ENCODE measurements around the gene EEFSEC. TPM values are rescaled to one million over a fixed set of nuclear protein-coding genes. Genes with fewer than 3 reads are reported as not detected.

Gene EEFSEC
- total RNA-seq, 1 experiment from 2014 or later = 3.8 TPM

DNA sequence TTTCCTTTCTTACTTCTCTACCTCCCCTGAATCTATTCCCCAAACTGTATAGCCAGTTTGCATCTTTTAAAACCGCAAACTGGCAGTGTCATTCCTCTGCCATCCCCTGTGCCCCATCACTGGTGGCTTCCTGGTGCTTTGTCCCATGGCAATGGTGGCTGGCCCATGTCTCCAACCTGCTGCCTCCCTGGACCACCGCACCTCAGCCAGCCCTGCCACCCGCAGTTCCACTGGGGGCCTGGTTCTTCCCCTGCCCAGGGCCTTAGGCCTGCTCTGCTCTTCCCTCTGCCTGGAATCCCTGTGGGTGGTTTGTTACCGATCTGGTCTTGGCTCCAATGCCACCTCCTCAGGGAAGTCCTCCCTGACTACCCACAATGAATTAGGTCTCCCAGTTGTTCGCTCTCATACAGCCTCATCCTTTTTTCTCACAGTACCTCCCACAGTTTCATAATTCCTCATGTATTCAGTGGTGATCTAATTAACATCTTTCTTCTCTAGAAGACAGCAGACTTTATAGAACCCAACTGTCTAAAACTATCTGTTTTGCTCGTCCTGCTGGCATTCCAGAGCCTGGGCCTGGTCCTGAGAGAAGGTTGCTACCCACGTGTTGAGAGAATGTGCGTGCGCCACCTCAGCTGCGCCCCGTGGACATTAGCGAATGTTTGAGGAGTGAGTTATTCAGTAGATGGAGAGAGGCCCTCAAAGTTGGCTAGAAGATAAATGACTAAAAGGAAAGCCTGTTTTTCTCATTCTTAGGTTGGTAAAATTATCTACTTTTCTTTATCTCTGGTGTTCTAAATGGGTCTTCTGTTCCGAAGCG, 183.3 kb downstream of the EEFSEC start:
- in situ Hi-C loops (cut with HindIII; ENCODE audit: low pct_unique_long_range_greater_than_20kb, low sequenced_read_pairs) = no loop called here

DNA sequence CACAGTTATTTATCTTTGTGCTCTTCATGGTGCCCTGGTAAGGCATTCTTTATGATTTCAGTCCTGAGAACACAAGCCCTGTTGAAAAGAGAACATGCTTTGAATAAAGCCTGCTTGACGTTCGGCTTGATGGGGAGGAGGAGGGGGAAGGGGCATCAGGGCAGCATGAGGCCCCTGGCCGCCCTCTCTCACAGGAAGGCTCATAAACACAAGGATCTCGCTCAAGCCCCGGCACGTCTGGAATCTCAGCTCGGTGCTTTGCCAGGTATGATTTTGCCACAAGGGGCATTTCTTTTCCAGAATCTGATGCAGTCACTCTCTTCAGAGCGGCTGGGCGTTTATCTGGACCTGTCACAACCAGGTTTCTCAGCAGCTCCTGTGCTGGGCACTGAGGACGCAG, 184.0 kb downstream of the EEFSEC start:
- no peak for DNase-seq (ENCODE audit: low read depth, low spot score)
- in situ Hi-C loops (cut with HindIII; ENCODE audit: low pct_unique_long_range_greater_than_20kb, low sequenced_read_pairs) = no loop called here

More for the DNA sequence above, 183.3 kb downstream of the EEFSEC start:
- no peak for DNase-seq (ENCODE audit: low read depth, low spot score)

DNA sequence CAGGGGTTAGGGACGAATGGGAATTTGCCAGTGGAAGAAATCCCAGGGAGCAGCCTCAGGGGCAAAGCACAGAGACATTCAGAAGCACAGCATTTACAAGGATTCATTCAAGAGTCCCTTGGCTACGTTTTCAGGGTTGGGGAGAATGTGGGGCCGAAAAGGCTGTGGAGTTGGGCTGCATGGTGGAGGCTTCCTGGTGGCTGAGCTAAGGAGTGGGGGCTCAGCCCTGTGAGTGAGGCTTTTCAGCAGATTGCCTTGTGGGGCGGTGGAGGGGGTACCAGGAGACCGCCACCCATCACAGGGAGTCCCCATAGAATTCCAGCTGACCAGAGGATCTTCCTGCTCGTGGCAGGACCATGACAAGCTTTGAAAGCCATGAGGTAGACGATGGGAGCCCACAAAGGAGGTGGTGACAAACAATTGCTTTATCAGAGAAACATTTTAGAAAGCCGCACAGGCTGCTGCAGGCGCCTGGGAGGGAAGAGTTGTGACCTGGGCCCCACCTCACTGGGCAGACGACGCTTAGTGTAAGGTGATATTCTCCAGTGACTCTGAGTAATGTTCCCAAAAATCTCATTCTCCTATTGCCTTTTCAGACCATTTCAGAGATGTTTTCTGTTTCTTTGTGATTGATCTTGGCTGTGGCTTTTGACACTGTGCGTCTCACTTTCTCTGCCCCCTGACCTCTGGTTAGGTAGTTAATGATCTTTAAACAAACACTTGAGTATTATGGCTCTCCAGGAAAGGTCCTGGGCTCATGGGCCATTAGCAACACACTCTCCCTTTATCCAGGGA, 185.5 kb downstream of the EEFSEC start:
- no peak for DNase-seq (ENCODE audit: low read depth, low spot score)
- in situ Hi-C loops (cut with HindIII; ENCODE audit: low pct_unique_long_range_greater_than_20kb, low sequenced_read_pairs) = no loop called here

DNA sequence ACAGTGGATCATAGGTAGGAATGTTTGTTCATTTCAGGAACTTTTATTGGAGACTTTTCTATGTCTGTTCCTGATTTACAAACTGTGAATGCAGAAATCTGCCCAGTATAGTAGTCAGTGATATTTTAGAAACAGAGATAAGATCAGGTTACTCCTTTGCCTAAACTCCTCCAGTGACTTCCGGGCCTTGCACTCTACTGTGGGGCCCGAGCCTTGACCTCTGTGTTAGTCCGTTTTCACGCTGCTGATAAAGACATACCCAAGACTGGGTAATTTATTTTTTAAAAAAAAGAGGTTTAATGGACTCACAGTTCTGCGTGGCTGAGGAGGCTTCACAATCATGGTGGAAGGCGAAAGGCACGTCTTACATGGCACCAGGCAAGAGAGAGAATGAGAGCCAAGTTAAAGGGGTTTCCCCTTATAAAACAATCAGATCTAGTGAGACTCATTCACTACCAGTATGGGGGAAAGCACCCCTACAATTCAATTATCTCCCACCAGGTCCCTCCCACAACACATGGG, 186.3 kb downstream of the EEFSEC start:
- in situ Hi-C loops (cut with HindIII; ENCODE audit: low pct_unique_long_range_greater_than_20kb, low sequenced_read_pairs) = no loop called here
- no peak for DNase-seq (ENCODE audit: low read depth, low spot score)

DNA sequence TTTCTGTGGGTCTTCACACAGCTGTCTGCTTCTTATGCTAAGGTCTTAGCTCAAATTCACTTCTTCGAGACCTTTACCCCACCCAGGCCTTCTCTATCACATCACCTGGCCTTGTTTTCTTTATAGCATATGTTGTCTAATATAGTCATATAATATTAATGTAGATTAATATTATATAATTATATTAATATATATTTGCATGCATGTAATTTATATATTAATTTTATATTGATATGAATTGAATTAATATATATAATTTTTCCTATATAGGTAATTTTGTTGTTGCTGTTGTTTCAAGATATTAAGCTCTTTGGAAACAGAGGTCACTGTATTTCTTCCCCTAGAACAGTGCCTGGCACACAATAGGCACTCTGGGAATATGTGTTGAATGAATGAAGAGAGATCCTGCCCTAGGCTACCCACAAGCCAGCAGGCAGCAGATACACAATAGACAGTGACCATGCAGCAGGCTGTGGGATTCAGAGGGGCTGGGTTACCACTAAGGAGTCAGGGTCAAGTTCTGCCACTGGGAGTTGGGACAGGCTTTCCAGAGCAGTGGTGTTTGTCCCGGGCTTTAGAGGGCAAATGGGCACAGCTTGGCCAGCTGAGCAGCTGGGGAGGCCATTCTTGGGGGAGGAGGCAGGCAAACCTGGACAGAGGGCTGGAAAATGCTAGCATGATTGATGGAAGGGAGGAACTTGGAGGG, 187.1 kb downstream of the EEFSEC start:
- in situ Hi-C loops (cut with HindIII; ENCODE audit: low pct_unique_long_range_greater_than_20kb, low sequenced_read_pairs) = no loop called here

DNA sequence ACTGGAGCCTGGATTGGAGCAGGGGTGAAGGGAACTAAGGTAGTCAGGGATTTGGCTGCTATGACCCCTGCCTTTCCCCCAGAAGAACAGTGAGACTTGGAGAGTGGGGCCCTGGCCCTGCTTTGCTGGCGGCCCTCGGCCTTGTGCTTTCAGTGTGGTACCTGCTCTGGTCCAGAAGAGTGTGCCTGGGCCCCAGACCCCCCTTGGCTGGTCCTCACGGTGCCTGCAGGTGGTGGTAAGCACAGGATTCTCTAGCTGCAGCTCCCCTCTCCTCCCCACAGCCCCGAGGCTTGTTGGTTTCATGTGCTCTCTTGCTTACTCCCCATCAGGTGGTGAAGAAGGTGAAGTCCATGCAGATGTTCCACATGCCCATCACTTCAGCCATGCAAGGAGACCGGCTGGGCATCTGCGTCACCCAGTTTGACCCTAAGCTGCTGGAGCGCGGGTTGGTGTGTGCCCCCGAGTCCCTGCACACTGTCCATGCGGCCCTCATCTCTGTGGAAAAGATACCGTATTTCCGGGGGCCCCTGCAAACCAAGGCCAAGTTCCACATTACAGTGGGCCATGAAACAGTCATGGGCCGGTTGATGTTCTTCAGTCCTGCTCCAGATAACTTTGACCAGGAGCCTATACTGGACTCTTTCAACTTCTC, 187.7 kb downstream of the EEFSEC start:
- DNase-seq (ENCODE audit: low read depth, low spot score) = no peak
- in situ Hi-C loops (cut with HindIII; ENCODE audit: low pct_unique_long_range_greater_than_20kb, low sequenced_read_pairs) = no loop called here

More for the DNA sequence above, 187.1 kb downstream of the EEFSEC start:
- DNase-seq (ENCODE audit: low read depth, low spot score) = peak; percentile 17

DNA sequence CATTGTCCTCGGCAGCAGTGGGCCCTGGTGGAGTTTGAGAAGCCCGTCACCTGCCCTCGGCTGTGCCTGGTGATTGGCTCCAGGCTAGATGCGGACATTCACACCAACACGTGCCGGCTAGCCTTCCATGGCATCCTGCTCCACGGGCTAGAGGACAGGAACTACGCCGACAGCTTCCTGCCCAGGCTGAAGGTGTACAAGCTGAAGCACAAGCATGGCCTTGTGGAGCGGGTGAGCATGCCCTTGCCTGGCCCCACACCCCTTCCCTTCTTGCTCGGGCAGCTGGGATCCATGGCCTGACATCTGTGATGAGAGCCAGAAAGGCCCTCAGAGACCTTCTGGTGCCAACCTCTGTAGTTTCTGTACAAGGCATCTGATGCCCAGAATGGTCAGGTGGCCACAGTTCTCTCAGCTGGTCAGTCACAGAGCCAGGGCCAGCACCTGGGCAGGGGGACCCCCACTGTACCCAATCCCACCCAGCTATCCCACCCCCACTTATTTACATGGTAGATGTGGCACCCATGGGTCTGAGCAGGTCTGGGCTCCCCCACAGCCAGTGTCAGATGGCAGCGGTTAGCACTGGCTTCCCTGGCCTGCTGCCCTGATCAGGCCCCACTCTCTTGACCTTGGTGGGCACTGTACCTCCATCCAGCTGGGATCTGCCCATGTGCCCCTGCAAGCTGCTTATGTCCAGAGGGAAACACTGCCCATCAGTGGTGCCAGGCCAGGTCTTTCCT, 188.5 kb downstream of the EEFSEC start:
- in situ Hi-C loops (cut with HindIII; ENCODE audit: low pct_unique_long_range_greater_than_20kb, low sequenced_read_pairs) = no loop called here
- DNase-seq (ENCODE audit: low read depth, low spot score) = no peak

DNA sequence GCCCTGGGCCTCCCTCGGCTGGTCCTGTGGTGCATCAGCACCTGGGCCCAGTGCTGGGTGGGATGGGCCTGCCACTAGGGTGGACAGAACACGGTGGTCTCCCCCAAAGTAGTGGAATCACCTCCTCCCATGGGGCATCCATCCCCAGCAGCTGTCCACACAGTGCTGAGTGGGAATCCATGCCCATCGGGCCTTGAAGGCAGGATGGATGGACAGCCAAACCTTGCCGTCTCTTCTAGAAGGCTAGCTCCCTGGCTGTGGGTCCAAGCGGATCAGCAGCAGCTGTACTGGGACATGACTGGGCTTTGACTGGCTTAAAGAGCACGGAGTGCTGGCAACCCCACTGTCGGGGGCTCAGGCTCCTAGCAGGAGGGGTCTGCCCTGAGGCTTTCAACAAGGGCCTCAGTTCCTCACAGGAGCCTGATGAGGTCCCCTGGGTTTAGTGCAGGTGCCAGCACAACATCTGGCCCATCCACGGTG, 189.5 kb downstream of the EEFSEC start:
- DNase-seq (ENCODE audit: low read depth, low spot score) = no peak
- in situ Hi-C loops (cut with HindIII; ENCODE audit: low pct_unique_long_range_greater_than_20kb, low sequenced_read_pairs) = no loop called here

DNA sequence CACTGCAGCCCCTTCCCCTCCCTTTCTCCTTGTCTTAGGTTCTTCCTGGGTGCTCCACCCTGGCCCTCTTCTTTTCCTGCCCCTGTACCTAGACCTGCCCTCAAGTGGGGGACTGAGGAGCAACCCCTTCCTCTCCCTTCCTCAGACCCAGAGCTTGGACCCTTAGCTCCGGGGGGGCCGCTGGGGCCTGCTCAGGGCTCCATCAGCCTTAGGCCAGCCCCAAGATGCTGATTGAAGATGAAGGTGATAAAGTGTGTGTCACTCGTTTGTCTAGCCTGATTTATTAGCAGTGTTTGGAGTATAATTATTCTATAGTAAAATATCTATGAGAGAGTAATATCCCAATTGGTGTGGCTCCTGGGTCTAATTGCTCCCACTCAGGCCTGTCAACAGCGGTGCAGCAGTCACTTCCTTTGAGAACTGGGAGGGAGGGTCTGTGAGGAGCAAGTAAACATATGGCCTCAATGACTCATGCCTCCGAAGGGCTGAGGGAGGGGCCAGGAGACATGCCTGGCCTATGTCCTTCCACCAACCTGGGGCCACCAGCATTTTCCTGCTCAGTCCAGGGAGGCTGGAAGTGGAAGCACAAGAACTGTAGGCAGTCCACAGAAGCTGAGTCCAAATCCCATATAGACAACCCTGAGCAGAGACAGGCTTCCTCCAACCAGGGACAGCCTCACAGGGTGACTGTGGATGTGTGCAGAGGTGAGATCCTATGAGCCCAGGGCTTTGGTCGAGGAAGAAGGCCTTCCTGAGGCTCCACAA, 190.2 kb downstream of the EEFSEC start:
- no peak for DNase-seq (ENCODE audit: low read depth, low spot score)
- in situ Hi-C loops (cut with HindIII; ENCODE audit: low pct_unique_long_range_greater_than_20kb, low sequenced_read_pairs) = no loop called here

DNA sequence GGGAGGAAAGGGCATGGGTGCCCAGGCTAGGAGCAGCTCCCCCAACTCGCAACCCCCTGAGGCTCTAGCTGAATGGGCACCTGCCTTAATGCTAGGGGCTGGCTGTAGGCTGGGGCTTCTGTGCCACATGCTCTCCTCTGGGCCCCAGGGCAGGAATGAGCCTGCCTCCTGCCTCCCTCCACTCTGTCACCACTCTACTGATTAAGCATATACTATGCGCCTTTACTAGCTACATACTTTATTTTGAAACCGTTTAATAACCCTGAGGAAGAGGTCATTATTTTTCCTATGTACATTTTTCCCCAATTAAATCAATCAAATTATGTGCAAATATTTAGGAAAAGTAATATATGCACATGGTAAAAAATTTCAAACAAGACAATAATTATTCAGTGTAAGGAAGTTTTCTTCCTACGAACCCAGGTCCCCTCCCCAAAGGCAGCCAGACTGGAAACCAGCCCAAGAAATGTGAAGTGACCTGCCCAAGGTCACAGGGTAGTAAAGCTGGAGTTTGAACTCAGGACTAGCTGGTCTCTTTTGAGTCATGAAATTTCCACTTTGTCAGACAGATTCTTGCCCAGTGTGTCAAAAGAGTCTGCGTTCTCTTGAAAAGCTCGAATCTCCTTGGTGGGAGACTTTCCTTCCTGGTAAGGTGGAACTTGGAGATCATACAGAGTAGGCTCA, 190.9 kb downstream of the EEFSEC start:
- in situ Hi-C loops (cut with HindIII; ENCODE audit: low pct_unique_long_range_greater_than_20kb, low sequenced_read_pairs) = no loop called here
- DNase-seq (ENCODE audit: low read depth, low spot score) = no peak

DNA sequence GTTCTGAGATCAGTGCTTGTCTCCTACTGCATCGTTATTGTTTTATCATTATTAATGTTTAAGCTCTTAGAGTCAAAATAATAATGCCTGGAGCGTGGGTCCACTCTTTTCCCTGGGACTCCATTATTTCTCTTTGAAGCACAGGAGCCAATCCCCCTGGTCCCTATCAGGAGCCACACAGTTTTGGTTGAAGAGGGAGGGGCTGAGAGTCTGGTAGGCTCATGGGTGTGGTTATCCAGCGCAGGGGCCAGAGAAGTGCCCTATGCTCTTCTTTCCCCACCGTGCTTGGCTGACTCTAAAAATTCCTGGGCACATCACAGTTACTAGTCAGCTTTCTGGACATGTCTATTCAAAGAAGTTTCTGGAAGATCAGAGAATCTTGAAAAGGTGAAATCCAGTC, 191.9 kb downstream of the EEFSEC start:
- in situ Hi-C loops (cut with HindIII; ENCODE audit: low pct_unique_long_range_greater_than_20kb, low sequenced_read_pairs) = no loop called here
- DNase-seq (ENCODE audit: low read depth, low spot score) = no peak

DNA sequence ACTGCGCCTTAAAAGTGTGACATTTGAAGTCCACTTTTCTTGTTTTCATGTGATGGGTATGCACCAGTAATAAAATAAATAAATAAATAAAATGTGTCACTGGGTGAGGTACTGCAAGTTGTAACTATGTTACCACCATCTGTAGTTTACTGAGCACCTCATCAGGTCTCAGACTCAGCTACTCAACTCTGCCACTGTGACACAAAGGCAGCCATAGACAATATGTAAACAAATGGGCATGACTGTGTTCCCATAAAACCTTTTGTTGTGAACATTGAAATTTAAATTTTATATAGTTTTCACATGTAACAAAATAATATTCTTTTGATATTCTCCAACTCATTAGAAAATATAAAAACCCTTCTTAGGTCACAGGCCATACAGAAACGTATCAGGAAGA, 193.3 kb downstream of the EEFSEC start:
- in situ Hi-C loops (cut with HindIII; ENCODE audit: low pct_unique_long_range_greater_than_20kb, low sequenced_read_pairs) = no loop called here
- no peak for DNase-seq (ENCODE audit: low read depth, low spot score)

DNA sequence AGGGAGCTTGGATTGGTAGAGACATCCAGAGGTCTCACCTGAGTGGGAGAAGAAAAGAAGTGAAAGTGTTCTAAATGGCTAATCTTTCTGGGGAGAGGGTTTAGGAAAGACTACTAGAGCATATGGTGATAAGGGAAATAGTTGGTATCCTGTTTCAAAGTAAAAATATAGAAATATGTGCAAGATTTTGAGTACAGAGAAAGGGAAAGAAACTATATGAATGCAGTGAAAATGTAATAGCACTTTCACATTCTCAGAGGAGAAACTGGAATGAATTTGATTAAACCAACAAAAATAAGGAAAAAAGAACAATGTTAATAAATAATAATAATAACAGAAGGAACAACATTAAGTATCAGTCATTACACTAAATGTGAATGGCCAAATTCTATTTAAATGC, 194.0 kb downstream of the EEFSEC start:
- in situ Hi-C loops (cut with HindIII; ENCODE audit: low pct_unique_long_range_greater_than_20kb, low sequenced_read_pairs) = no loop called here
- no peak for DNase-seq (ENCODE audit: low read depth, low spot score)

DNA sequence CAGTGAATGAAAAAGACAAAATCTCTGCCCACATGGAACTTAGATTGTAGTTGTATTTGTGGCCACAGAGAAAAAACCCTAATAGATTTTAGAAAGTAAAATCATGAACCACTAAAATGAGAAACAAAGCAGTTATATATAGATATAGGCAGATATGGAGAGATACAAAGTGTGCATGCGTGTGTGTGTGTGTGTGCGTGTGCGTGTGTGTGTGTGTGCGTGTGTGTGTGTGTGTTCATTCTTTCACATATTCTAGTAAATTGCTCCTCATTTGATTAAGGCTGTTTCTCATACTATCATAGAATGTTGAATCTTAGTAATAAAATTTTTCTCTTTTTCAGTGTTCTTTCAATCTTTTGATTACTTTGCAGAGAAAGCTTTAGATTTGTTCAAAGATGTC, 194.8 kb downstream of the EEFSEC start:
- in situ Hi-C loops (cut with HindIII; ENCODE audit: low pct_unique_long_range_greater_than_20kb, low sequenced_read_pairs) = no loop called here

DNA sequence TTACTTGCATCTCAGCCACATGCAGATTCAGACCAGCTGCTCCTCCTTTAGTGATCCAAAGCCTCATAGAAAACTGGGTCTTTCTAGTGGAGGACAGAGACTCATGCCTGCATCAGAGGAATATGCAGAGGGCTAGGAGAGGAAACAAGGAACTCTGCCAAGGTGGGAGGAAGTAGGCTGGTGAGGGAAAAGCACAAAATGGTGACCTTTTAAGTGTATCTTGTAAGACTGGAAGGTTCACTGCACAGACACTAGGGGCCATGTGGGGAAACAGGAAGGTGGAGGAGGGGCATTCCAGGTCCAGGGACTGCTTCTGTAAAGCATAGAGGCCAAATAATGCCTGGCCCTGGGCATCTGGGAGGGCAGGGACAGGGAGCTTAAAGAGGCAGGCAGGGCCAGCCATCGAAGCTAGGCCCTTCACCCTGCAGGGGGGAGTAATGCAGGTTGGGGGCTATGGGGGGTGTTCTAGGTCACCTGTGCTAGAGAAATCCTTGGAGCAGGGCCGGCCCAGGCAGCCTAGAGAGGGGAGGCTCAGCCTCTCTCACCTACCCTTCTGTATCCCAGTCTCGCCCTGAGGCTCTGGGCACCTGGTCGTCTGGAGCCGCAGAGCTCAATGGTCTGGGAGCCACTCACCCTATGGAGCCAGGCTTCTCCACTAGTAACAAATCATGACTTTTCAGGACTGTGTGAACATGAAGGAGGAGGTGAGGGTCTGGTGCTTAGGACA, 195.7 kb downstream of the EEFSEC start:
- DNase-seq (ENCODE audit: low read depth, low spot score) = peak; percentile 7
- in situ Hi-C loops (cut with HindIII; ENCODE audit: low pct_unique_long_range_greater_than_20kb, low sequenced_read_pairs) = no loop called here

More for the DNA sequence above, 194.8 kb downstream of the EEFSEC start:
- no peak for DNase-seq (ENCODE audit: low read depth, low spot score)

Data from SK-MEL-5 (cell line).